Stomach (tissue), 9 donors: ENCODE data around the gene ABR. TPM values are rescaled to one million over a fixed set of nuclear protein-coding genes. Genes with fewer than 3 reads are reported as not detected.
"Not testable (repeated sequence)": the region's sequence is repeated elsewhere in the genome, so short reads cannot be mapped to it uniquely, and the experiment has no call there.

Experiments used
- DNase-seq, 2 donors: peaks; one replicate each; pipeline versions ENCODE4 v3.0.0 to v3.0.0-alpha.2; 2013 to 2019
- H3K27ac ChIP-seq, 5 donors: fragments of 200-600 bp in 4 of 5; sonication (generic) in 4 of 5; one replicate each; pipeline ENCODE4 v1.5.1; 2013 to 2019; ENCODE audit warnings: mild to moderate bottlenecking in 1 of 5, moderate library complexity in 1 of 5
- H3K27me3 ChIP-seq, 3 donors: fragments of 200-600 bp; sonication (generic); one replicate each; pipeline ENCODE4 v1.5.1; 2017 to 2019; ENCODE audit warnings: mixed run types in 1 of 3
- H3K36me3 ChIP-seq, 4 donors: fragments of 200-600 bp; sonication (generic); 1 replicate in 3 of 4; 2 replicates in 1 of 4; pipeline ENCODE4 v1.5.1; 2016 to 2019
- H3K4me1 ChIP-seq, 4 donors: fragments of 200-600 bp; sonication (generic); one replicate each; pipeline ENCODE4 v1.5.1; 2016 to 2019
- H3K4me3 ChIP-seq, 4 donors: fragments of 200-600 bp; sonication (generic) in 3 of 4; one replicate each; pipeline ENCODE4 v1.5.1; 2016 to 2019; ENCODE audit warnings: mild to moderate bottlenecking in 1 of 4
- H3K9me3 ChIP-seq, 4 donors: fragments of 200-600 bp; sonication (generic); one replicate each; pipeline ENCODE4 v1.5.1; 2016 to 2019
- CTCF ChIP-seq, 7 experiments: fragments of 450-650 bp in 4 of 7; fragments of 200-600 bp in 3 of 7; sonication (generic) in 3 of 7; IDR thresholded peaks; one replicate each; pipeline ENCODE4 v1.5.1; 2016 to 2019; ENCODE audit warnings: antibody characterized with exemption in 7 of 7, control low read depth in 2 of 7, mild to moderate bottlenecking in 1 of 7
- EP300 ChIP-seq: sonication (generic); formaldehyde crosslinking; IDR thresholded peaks from one replicate; pipeline ENCODE4 v1.6.1; 2017; ENCODE audit warnings: antibody characterized with exemption
- POLR2A ChIP-seq, 4 donors: fragments of 450-650 bp; IDR thresholded peaks; one replicate each; pipeline ENCODE4 v1.6.1; 2016; ENCODE audit warnings: antibody characterized with exemption in 4 of 4, control low read depth in 2 of 4, mild to moderate bottlenecking in 1 of 4, moderate library complexity in 1 of 4
- POLR2AphosphoS5 ChIP-seq, 3 donors: sonication (generic); formaldehyde crosslinking; IDR thresholded peaks; one replicate each; pipeline ENCODE4 v1.6.1; 2016; ENCODE audit warnings: antibody characterized with exemption in 3 of 3
- WGBS, 5 donors: extraction: QIAGEN DNeasy Blood & Tissue Kit in 3 of 5; methylation state at CpG; one replicate each; pipeline versions ENCODE4 v1.1.5 to v1.1.7; 2013 to 2018; 5-methylcytosine and 5-hydroxymethylcytosine counted together
- intact Hi-C: fragments of 100-400 bp; cut with DNase I; formaldehyde crosslinking; loops from one replicate; pipeline ENCODE4 v1.15.1; 2023; ENCODE audit warnings: low total_unique reads
- polyA plus RNA-seq, 3 donors: library from polyadenylated mRNA; stranded (reverse); fragments of 200-250 nt; gene quantifications; one replicate each; pipeline ENCODE4 v1.2.3, GENCODE V29; 2013
- total RNA-seq, 5 donors: library from RNA; depleted of rRNA; stranded (reverse); fragments of >200 nt; gene quantifications; one replicate each; pipeline versions ENCODE4 v1.1.0 to v1.2.3, GENCODE V29; 2014 to 2016
- donor health status: healthy with polysubstance abuse.
- donor health status: Bipolar disorder and iron deficiency.
- donor health status: healthy.

The ABR gene
- total and polyA plus RNA-seq, 8 donors: 28.3 to 1,523 (median 73.4) TPM

GRCh38 chr17:1130191-1130590 lies 49.6 kb downstream of the ABR start:
- intact Hi-C loops: no loop called here

DNA sequence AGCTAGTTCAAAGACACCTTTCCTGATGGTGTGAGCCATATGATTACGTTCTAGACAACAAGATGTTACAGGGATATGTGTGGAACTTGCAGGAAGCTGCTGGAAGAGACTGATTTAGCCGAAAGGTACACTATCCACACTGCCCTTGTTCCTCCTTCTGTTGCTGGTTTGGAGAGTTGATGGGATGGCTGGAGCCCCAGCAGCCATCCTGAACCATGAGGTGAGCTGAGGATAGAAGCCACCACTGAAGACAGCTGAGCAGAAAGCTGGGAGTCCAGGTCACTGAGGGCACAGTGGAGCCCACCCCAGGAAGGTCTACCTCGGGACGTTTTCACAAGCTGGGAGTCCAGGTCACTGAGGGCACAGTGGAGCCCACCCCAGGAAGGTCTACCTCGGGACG lies 51.3 kb downstream of the ABR start:
- H3K36me3 ChIP-seq: peaks cover 0 to 18% (median 4%) of the 10 kb centered on the region in 4 donors
- H3K9me3 ChIP-seq, H3K4me3 ChIP-seq, H3K27ac ChIP-seq, DNase-seq, H3K27me3 ChIP-seq: not testable (repeated sequence)
- 90 to 96% (median 96%) methylated on average over 4 to 6 of the region's 6 CpGs for WGBS, 5 donors
- peaks cover 3 to 12% (median 6%) of the 10 kb centered on the region in 4 donors for H3K4me1 ChIP-seq
- intact Hi-C loops: loop anchor here (10.0 kb wide), 1 partner anchor 56 kb away; no protein-coding TSS in a partner anchor

More at GRCh38 chr17:1130191-1130590, 49.6 kb downstream of the ABR start:
- Histone ChIP-seq H3K9me3 (no peaks in the 10 kb centered on the region), H3K4me3 (no peak overlapping the region), H3K27ac (no peak overlapping the region), H3K27me3 (no peaks in the 10 kb centered on the region), H3K4me1 (peaks cover 0 to 8% (median 6%) of the 10 kb centered on the region in 4 donors), H3K36me3 (peaks cover 0 to 4% (median under 1%) of the 10 kb centered on the region in 4 donors)
- no peak for DNase-seq
- TF ChIP-seq CTCF (IDR thresholded peaks at IDR 0.05) (no peak), EP300 (no peak), POLR2A (IDR thresholded peaks at IDR 0.05) (no peak), POLR2AphosphoS5 (IDR thresholded peaks at IDR 0.05) (no peak)
- WGBS, 5 donors: 79 to 89% (median 88%) methylated on average over 10 to 11 of the region's 11 CpGs

DNA sequence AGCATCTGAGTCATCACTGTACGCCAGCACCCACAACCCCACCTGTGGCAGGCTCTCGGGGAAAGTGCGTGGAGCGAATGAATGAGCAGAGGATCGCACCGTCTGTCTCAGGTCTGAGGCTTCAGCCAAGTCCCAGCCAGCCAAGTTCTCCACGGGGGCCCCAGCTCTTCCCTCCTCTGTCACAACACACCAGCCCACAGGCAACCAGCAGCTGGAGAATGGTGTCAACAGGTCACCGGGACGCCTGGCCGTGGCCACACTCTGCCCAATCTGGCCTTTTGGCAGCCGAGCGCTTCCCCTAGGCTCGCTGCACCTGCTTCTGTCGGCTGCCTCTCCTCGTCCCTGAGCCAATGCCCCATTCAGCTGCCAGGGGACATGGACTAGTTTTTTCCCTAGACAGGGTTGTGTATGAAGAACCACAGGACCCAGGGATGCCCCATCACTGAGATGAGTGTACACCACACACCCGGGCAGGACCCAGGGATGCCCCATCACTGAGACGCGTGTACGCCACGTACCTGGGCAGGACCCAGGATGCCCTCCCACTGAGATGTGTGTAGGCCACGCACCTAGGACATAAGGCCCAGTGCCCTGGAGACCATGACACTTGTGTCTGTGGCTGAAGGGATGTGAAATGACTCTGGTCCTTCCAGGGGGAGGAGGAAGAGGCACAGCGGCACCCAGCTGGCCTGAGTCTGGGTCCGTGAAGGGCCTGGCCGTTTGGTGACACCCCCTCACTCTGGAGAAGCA lies 52.8 kb downstream of the ABR start:
- intact Hi-C loops: loop anchor here (10.0 kb wide), 1 partner anchor 58 kb away; no protein-coding TSS in a partner anchor
- Histone ChIP-seq H3K4me1 (peaks cover 18 to 27% (median 21%) of the 10 kb centered on the region in 4 donors), H3K27ac (no peak overlapping the region), H3K27me3 (no peaks in the 10 kb centered on the region), H3K36me3 (peaks cover 0 to 18% (median 4%) of the 10 kb centered on the region in 4 donors), H3K9me3 (no peaks in the 10 kb centered on the region), H3K4me3 (no peak overlapping the region)
- WGBS, 5 donors: 80 to 86% (median 83%) methylated on average over 18 to 24 of the region's 24 CpGs
- no peak for DNase-seq
- TF ChIP-seq EP300 (no peak), POLR2A (IDR thresholded peaks at IDR 0.05) (no peak), POLR2AphosphoS5 (IDR thresholded peaks at IDR 0.05) (no peak), CTCF (IDR thresholded peaks at IDR 0.05) (no peak)

DNA sequence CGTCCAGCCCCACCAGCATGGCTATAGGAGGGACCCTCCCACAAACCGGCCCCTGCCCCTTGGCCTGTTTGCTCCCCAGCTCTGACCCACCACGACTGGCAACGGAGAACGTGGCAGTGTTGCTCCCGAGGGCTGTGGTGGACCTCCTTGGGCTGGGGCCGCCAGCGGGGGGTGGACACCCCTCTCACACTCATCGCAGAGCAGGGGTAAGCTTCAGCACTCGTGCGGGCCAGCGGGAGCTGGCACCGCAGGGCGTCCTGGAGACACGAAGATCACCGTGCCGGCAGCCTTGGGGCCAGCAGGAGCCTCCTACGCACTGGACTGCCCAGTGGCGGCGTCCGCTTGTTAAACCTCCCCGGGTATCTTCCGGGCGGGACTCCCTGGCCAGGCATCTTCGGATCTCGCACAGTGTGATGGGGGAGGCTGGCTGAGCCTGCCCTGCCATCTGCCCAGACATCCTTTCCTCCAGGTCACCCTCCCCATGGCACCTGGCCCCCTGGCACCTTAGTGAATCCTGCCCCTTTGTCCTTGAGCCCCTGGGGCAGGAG lies 53.5 kb downstream of the ABR start:
- intact Hi-C loops: loop anchor here (10.0 kb wide), 1 partner anchor 58 kb away; no protein-coding TSS in a partner anchor
- no peak for DNase-seq
- no peak for TF ChIP-seq CTCF (IDR thresholded peaks at IDR 0.05)
- no peak for TF ChIP-seq POLR2AphosphoS5 (IDR thresholded peaks at IDR 0.05)
- no peak for TF ChIP-seq POLR2A (IDR thresholded peaks at IDR 0.05)
- TF ChIP-seq EP300: no peak
- peaks cover 0 to 18% (median 4%) of the 10 kb centered on the region in 4 donors for H3K36me3 ChIP-seq
- H3K4me3 ChIP-seq: no peak overlapping the region
- no peaks in the 10 kb centered on the region for H3K9me3 ChIP-seq
- 87 to 100% (median 89%) methylated on average over 2 to 26 of the region's 26 CpGs for WGBS, 5 donors
- H3K27ac ChIP-seq: peak overlapping the region in 1 of 5 donors; percentile 17
- H3K4me1 ChIP-seq: peaks cover 20 to 33% (median 27%) of the 10 kb centered on the region in 4 donors
- H3K27me3 ChIP-seq: no peaks in the 10 kb centered on the region
